OCI-LY1 (cell line): Measurements from ENCODE around the gene POLR3GL.

ENCODE experiments used
- H2AFZ ChIP-seq: fragments of 200-600 bp; sonication (generic), shearing (Covaris generic); 2 replicates; pipeline ENCODE4 v1.6.0; 2014; ENCODE audit warnings: antibody characterized with exemption, mild to moderate bottlenecking, low read length
- H3F3A ChIP-seq: fragments of 200-600 bp; sonication (generic), shearing (Covaris generic); 2 replicates; pipeline ENCODE4 v1.6.0; 2014; ENCODE audit warnings: mild to moderate bottlenecking, antibody characterized with exemption, low read length, moderate library complexity; ENCODE audit not compliant: insufficient read depth
- H3K27ac ChIP-seq: fragments of 200-600 bp; sonication (generic); 2 replicates; pipeline ENCODE4 v1.5.1; 2014; ENCODE audit warnings: low read length, mixed run types, mild to moderate bottlenecking, low read depth; ENCODE audit not compliant: poor library complexity, severe bottlenecking
- H3K27me3 ChIP-seq: fragments of 200-600 bp; sonication (generic); 2 replicates; pipeline ENCODE4 v1.6.0; 2014; ENCODE audit warnings: antibody characterized with exemption, mild to moderate bottlenecking, low read length, moderate library complexity; ENCODE audit not compliant: insufficient read depth
- H3K36me3 ChIP-seq: fragments of 200-600 bp; sonication (generic); 2 replicates; pipeline ENCODE4 v1.6.1; 2014; ENCODE audit warnings: mild to moderate bottlenecking, antibody characterized with exemption, low read length, moderate library complexity, mixed read lengths; ENCODE audit not compliant: insufficient read depth
- H3K4me1 ChIP-seq: fragments of 200-600 bp; sonication (generic); 2 replicates; pipeline ENCODE4 v1.5.1; 2014; ENCODE audit warnings: mild to moderate bottlenecking, low read length, moderate library complexity; ENCODE audit not compliant: insufficient read depth, severe bottlenecking
- H3K4me2 ChIP-seq: fragments of 200-600 bp; sonication (generic), shearing (Covaris generic); 2 replicates; pipeline ENCODE4 v1.6.1; 2014; ENCODE audit warnings: low read length
- H3K4me3 ChIP-seq: fragments of 200-600 bp; sonication (generic); 2 replicates; pipeline ENCODE4 v1.5.1; 2014; ENCODE audit warnings: low read length, low read depth, mild to moderate bottlenecking, mixed read lengths; ENCODE audit not compliant: poor library complexity, severe bottlenecking
- H3K79me2 ChIP-seq: fragments of 200-600 bp; shearing (Covaris generic); 2 replicates; pipeline ENCODE4 v1.6.1; 2016; ENCODE audit warnings: mixed run types, low read length, mixed read lengths; ENCODE audit not compliant: insufficient read depth
- H3K9ac ChIP-seq: fragments of 200-600 bp; sonication (generic), shearing (Covaris generic); 2 replicates; pipeline ENCODE4 v1.6.1; 2014; ENCODE audit warnings: mild to moderate bottlenecking, low read length, mixed read lengths
- H3K9me2 ChIP-seq: fragments of 200-600 bp; sonication (generic), shearing (Covaris generic); 2 replicates; pipeline ENCODE4 v1.6.1; 2014; ENCODE audit warnings: low read depth, mild to moderate bottlenecking, low read length, mixed read lengths
- H3K9me3 ChIP-seq: fragments of 200-600 bp; shearing (Covaris generic); 2 replicates; pipeline ENCODE4 v1.6.1; 2014; ENCODE audit warnings: low read length, mixed read lengths
- H4K20me1 ChIP-seq: fragments of 200-600 bp; sonication (generic), shearing (Covaris generic); 2 replicates; pipeline ENCODE4 v1.6.0; 2016; ENCODE audit warnings: mild to moderate bottlenecking, low read length; ENCODE audit not compliant: insufficient read depth
- CTCF ChIP-seq: fragments of 200-600 bp; sonication (generic), shearing (Covaris generic); IDR thresholded peaks from 2 replicates; pipeline ENCODE4 v1.5.1; 2017; ENCODE audit warnings: mild to moderate bottlenecking, antibody characterized with exemption, low read length, moderate library complexity, mixed read lengths
- EZH2 ChIP-seq: fragments of 200-600 bp; sonication (generic), shearing (Covaris generic); IDR thresholded peaks from 2 replicates; pipeline ENCODE4 v1.8.0; 2017; ENCODE audit warnings: borderline replicate concordance, mixed run types, mild to moderate bottlenecking, antibody characterized with exemption, low read length, moderate library complexity, mixed read lengths

POLR3GL gene

GRCh38 chr1:145937436-145937835, 27.1 kb upstream of the POLR3GL start:
- H3K79me2 ChIP-seq, result no peaks in the 10 kb centered on the region

GRCh38 chr1:145942405-145942804, 22.1 kb upstream of the POLR3GL start:
- Histone ChIP-seq H3K9me3 (no peaks in the 10 kb centered on the region), H4K20me1 (no peaks in the 10 kb centered on the region), H3K79me2 (no peaks in the 10 kb centered on the region), H3K9me2 (no peaks in the 10 kb centered on the region), H3K27ac (no peak overlapping the region), H3K36me3 (peaks cover 17% of the 10 kb centered on the region), H3K4me1 (peaks cover 10% of the 10 kb centered on the region), H3K4me2 (no peak overlapping the region), H3K4me3 (no peak overlapping the region), H3K9ac (no peak overlapping the region), H3K27me3 (no peaks in the 10 kb centered on the region), H3F3A (no peaks in the 10 kb centered on the region), H2AFZ (no peak overlapping the region)
- TF ChIP-seq EZH2 (no peak), CTCF (no peak)

More at GRCh38 chr1:145937436-145937835, 27.1 kb upstream of the POLR3GL start:
- H3K27ac ChIP-seq, result no peak overlapping the region
- H2AFZ ChIP-seq, result no peak overlapping the region
- H3K36me3 ChIP-seq, result peaks cover 17% of the 10 kb centered on the region
- H3F3A ChIP-seq, result no peaks in the 10 kb centered on the region
- no peaks in the 10 kb centered on the region for H3K9me2 ChIP-seq
- TF ChIP-seq EZH2 (no peak), CTCF (no peak)
- no peak overlapping the region for H3K4me3 ChIP-seq
- no peaks in the 10 kb centered on the region for H4K20me1 ChIP-seq
- H3K4me2 ChIP-seq, result no peak overlapping the region
- no peaks in the 10 kb centered on the region for H3K9me3 ChIP-seq
- H3K4me1 ChIP-seq, result peaks cover 26% of the 10 kb centered on the region
- no peaks in the 10 kb centered on the region for H3K27me3 ChIP-seq
- H3K9ac ChIP-seq, result no peak overlapping the region

GRCh38 chr1:145942871-145943270, 21.6 kb upstream of the POLR3GL start:
- H3K4me1 ChIP-seq, result peaks cover 10% of the 10 kb centered on the region
- H4K20me1 ChIP-seq, result no peaks in the 10 kb centered on the region
- H3F3A ChIP-seq, result no peaks in the 10 kb centered on the region
- no peaks in the 10 kb centered on the region for H3K27me3 ChIP-seq
- H3K36me3 ChIP-seq, result peaks cover 18% of the 10 kb centered on the region
- no peaks in the 10 kb centered on the region for H3K9me3 ChIP-seq
- no peaks in the 10 kb centered on the region for H3K9me2 ChIP-seq
- no peak overlapping the region for H3K27ac ChIP-seq
- no peak overlapping the region for H3K9ac ChIP-seq
- no peak overlapping the region for H3K4me3 ChIP-seq
- H3K4me2 ChIP-seq, result no peak overlapping the region
- no peaks in the 10 kb centered on the region for H3K79me2 ChIP-seq
- no peak overlapping the region for H2AFZ ChIP-seq
- no peak for TF ChIP-seq CTCF
- TF ChIP-seq EZH2, result no peak
